ENCODE data around the gene RNF20. TPM values are rescaled to one million over a fixed set of nuclear protein-coding genes. Genes with fewer than 3 reads are reported as not detected.

The RNF20 gene
- total and polyA plus RNA-seq, 9 donors, result 12.8 to 45.8 (median 33.6) TPM

DNA sequence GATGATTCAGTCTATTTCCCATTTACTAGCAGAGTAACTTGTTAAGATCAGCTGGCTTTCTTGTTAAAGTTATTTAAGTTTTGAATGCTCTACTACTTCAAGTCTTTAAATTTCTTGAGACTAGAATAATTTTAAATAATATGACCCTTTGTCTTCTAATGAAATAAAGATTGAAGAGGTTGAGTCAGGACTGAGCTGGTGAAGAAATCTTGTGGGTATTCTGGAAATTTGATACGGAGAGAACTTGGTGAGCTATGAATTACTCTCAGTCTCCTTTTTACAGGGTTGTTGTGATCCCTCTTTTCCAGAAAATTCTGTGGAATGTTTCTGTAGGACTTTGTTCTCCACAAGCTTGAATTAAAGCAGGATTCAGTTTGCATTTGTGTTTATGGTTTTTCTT is 29.3 kb downstream of the RNF20 start:
- H3K36me3 ChIP-seq, result no peaks in the 10 kb centered on the region
- H3K27me3 ChIP-seq, result no peaks in the 10 kb centered on the region
- intact Hi-C loops (cut with DNase I), result no loop called here
- H3K27ac ChIP-seq, result no peak overlapping the region
- no peak for DNase-seq
- H3K4me3 ChIP-seq, result no peak overlapping the region
- no peak for TF ChIP-seq EP300 (IDR thresholded peaks at IDR 0.05)
- no peak for TF ChIP-seq POLR2A (IDR thresholded peaks at IDR 0.05)
- TF ChIP-seq, protein P1, sequence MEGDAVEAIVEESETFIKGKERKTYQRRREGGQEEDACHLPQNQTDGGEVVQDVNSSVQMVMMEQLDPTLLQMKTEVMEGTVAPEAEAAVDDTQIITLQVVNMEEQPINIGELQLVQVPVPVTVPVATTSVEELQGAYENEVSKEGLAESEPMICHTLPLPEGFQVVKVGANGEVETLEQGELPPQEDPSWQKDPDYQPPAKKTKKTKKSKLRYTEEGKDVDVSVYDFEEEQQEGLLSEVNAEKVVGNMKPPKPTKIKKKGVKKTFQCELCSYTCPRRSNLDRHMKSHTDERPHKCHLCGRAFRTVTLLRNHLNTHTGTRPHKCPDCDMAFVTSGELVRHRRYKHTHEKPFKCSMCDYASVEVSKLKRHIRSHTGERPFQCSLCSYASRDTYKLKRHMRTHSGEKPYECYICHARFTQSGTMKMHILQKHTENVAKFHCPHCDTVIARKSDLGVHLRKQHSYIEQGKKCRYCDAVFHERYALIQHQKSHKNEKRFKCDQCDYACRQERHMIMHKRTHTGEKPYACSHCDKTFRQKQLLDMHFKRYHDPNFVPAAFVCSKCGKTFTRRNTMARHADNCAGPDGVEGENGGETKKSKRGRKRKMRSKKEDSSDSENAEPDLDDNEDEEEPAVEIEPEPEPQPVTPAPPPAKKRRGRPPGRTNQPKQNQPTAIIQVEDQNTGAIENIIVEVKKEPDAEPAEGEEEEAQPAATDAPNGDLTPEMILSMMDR (IDR thresholded peaks at IDR 0.05), result no peak
- H3K9me3 ChIP-seq, result no peaks in the 10 kb centered on the region
- H3K4me1 ChIP-seq (ENCODE audit: insufficient read depth), result no peaks in the 10 kb centered on the region
- 90 to 99% (median 92%) methylated on average over 1 of the region's 1 CpG for WGBS, 3 donors

DNA sequence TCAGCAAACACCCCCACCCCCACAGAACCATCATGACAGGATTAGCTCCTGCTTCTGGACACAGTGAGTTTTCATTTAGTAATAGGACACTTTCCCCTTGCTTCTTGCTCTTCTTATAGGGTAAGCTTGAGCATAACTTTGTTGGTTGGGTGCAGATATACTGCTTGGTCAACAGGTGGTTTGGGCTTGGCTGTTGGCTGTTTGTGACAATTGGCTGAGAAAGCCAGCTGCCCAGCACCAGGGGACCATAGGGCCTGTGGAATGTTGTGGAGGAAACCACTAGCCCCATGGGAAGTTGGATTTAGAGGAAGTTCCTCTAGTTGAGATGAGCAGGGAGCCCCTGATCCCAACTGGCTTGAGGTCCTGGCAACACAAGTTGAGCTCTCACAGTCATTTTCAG is 30.6 kb downstream of the RNF20 start:
- Histone ChIP-seq H3K36me3 (no peaks in the 10 kb centered on the region), H3K27me3 (no peaks in the 10 kb centered on the region), H3K4me1 (ENCODE audit: insufficient read depth) (no peaks in the 10 kb centered on the region), H3K9me3 (no peaks in the 10 kb centered on the region), H3K27ac (no peak overlapping the region), H3K4me3 (no peak overlapping the region)
- no peak for TF ChIP-seq EP300 (IDR thresholded peaks at IDR 0.05)
- TF ChIP-seq, protein P1 (IDR thresholded peaks at IDR 0.05), result no peak
- no peak for TF ChIP-seq POLR2A (IDR thresholded peaks at IDR 0.05)
- DNase-seq, result no peak
- intact Hi-C loops (cut with DNase I), result no loop called here

DNA sequence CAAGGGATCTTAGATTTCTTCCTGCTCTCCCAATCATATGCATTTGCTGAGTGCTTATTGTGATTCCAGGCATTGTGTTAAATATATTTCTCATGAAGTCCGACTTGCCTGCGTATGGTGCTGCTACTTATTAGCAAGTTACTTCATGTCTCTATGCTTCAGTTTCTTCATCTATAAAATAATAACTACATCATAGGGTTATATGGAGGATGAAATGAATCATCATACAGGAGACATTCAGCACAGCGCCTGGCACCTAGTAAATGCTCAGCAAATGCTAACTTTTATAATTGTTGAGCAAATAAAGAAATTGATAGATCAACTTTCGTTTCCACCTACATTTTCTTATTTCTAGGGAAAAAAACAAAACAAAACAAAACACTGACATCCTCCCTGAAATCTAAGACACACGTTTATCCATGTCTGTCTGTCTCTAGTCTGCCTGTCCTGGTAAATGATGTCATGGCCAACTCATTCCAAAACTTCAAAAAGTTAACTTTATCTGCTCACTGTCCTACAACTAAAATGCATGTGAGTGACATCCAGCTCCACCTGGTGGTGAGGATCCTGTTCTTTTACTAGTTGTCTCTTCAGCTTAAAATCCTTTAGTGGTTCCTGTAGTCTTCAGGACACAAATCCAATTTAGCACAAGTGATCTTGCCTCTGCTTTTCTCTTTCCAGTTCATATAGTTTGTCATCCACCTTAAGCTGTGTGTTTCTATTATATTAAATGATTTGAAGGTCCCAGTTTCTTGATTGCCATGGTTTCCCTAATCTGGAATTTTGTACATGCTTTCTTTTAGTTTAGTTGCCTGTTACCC is 33.5 kb downstream of the RNF20 start:
- Histone ChIP-seq H3K4me3 (no peak overlapping the region), H3K27me3 (no peaks in the 10 kb centered on the region), H3K27ac (no peak overlapping the region), H3K4me1 (ENCODE audit: insufficient read depth) (no peaks in the 10 kb centered on the region), H3K9me3 (no peaks in the 10 kb centered on the region), H3K36me3 (no peaks in the 10 kb centered on the region)
- TF ChIP-seq EP300 (IDR thresholded peaks at IDR 0.05), result no peak
- 83 to 86% (median 86%) methylated on average over 5 of the region's 5 CpGs for WGBS, 3 donors
- DNase-seq, result no peak
- intact Hi-C loops (cut with DNase I), result no loop called here

DNA sequence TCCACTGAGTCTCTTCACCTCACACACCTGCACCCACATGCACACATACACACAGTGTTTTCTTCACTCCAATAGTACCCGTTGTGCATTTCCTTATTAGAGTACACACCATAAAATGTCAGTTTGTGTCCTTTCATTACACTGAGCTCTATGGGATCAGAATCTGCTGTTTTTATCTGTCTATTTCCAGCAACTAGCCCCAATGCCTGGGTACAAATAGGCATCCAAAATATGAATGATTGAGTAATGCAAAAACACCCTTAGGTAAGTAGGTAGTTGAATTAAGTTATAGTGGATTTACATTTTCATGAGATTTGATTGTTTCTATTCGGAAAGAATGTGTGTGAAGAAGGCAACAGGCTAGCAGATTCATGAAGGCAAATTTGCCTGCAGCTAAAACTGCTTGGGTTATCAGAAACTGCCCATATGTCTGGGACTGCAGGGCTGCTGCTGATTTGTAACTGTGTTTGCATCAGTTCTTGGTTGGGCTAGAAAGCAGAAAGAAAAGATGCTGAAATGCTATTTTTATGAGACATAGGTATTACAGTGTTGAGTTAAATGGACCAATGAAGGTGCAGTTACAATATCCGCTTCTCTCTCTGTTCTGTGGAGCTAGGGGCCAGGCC is 34.2 kb downstream of the RNF20 start:
- TF ChIP-seq, protein P1 (IDR thresholded peaks at IDR 0.05), result no peak
- TF ChIP-seq POLR2A (IDR thresholded peaks at IDR 0.05) (no peak), EP300 (IDR thresholded peaks at IDR 0.05) (no peak)
- Histone ChIP-seq H3K36me3 (no peaks in the 10 kb centered on the region), H3K4me1 (ENCODE audit: insufficient read depth) (no peaks in the 10 kb centered on the region), H3K9me3 (no peaks in the 10 kb centered on the region), H3K27me3 (no peaks in the 10 kb centered on the region), H3K27ac (no peak overlapping the region), H3K4me3 (no peak overlapping the region)
- 91 to 94% (median 93%) methylated on average over 3 of the region's 3 CpGs for WGBS, 3 donors
- DNase-seq, result no peak
- intact Hi-C loops (cut with DNase I), result no loop called here

Data from ovary (tissue), 9 donors.